Measurements from ENCODE around the gene PEA15.

Gene PEA15

DNA sequence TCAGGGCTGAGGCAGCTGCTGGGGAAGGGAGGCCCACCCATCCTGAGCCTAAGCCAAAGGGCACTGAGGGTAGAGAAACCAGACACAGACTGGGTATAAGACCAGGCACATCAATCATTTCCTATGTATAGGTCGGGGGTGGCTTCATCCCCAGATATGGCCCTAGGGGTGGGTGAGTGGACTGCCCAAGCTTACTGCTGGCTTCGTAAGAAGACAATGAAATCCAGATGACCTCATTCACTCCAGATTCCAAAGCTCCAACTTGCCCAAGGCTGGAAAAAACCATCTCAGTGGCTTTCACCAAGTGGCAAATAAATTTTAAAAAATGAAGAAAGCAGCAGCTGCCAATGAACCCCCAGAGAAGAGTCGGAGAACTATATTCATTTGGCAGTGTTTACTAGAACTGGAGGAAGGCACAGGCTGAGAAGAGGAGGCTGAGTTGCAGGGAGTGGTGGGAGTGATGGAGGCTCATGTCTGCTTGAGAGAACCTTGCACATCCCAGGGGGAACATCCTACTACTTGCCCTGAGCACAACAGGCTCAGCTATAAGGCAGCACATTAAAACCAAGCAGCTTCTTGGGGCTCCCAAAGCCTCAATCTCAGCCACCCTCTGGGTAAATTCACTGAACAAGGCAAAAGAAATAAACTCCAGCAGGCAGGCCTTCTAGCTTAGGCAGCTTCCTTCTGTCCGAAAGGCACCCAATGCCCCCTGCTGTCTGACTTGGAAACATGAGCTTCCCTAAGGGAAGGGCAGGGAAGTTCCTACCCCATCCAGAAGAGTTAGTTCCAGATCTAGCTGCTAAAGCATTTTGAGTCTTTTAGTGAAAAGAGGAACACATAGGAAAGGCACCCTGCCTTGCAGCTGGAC, 14.1 kb downstream of the PEA15 start:
- Histone ChIP-seq H3K79me1 (replicated peaks; ENCODE audit: low read length, poor library complexity, severe bottlenecking) (peaks cover 6% of the 10 kb centered on the region), H3K4me3 (ENCODE audit: insufficient read depth in 1 of 2, low read depth in 1 of 2, low read length in 2 of 2) (peak overlapping the region in 1 of 2 experiments; percentile 9), H3K27ac (ENCODE audit: low read length, poor library complexity, severe bottlenecking) (peak overlapping the region; percentile 3), H3K9ac (ENCODE audit: low read length) (peak overlapping the region; percentile 75), H3K4ac (ENCODE audit: low read depth in 1 of 2, low read length in 2 of 2) (no peak overlapping the region), H3K23ac (ENCODE audit: low read length in 2 of 2) (no peak overlapping the region), H3K9me3 (ENCODE audit: control insufficient read depth, low read length) (no peaks in the 10 kb centered on the region), H4K91ac (ENCODE audit: low read length) (no peak overlapping the region), H2BK5ac (ENCODE audit: low read depth, low read length, poor library complexity, severe bottlenecking) (no peak overlapping the region), H4K8ac (ENCODE audit: low read length) (no peak overlapping the region), H3K18ac (ENCODE audit: low read depth in 1 of 2, low read length in 2 of 2) (no peak overlapping the region), H2BK120ac (ENCODE audit: low read depth, low read length) (no peak overlapping the region), H3K4me2 (ENCODE audit: low read length, poor library complexity, severe bottlenecking) (no peak overlapping the region), H3K4me1 (ENCODE audit: control insufficient read depth, insufficient read depth, low read depth, low read length) (peaks cover 11% of the 10 kb centered on the region), H3K14ac (ENCODE audit: low read length in 2 of 2) (no peak overlapping the region), H3K27me3 (ENCODE audit: control insufficient read depth in 1 of 2, insufficient read depth in 1 of 2, low read length in 2 of 2) (no peaks in the 10 kb centered on the region), H2AFZ (ENCODE audit: low read depth, low read length) (no peak overlapping the region), H2BK12ac (ENCODE audit: low read length in 2 of 2) (no peak overlapping the region), H2BK15ac (ENCODE audit: low read depth, poor library complexity, severe bottlenecking) (no peak overlapping the region), H3K36me3 (ENCODE audit: control insufficient read depth in 1 of 2, insufficient read depth in 2 of 2, low read depth in 1 of 2, low read length in 2 of 2) (peaks cover 31 to 92% of the 10 kb centered on the region in 2 experiments), H2AK5ac (ENCODE audit: low read length, severe bottlenecking) (peak overlapping the region; percentile 49)
- DNase-seq: peak; percentile 80
- WGBS: 53% methylated on average over 4 of the region's 4 CpGs

DNA sequence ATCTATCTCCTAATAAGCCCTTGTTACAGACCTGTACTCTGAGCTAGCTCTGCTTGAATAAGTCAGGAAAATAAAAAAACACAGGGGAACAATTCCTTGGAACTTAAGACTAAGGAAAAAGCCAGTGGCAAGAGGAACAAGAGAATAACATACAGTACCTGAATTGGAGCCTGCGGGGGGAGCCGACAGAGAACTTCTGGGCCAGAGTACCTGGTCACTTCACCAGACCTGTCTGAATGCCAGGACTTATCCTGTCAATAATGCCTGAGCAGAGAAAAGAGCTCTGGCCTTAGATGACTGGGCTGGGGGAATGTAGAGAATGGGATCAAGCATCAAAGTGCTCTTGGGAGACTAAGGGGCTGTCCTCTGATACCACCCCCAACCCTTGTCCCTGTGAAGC, 15.1 kb downstream of the PEA15 start:
- Histone ChIP-seq H2AK5ac (ENCODE audit: low read length, severe bottlenecking) (no peak overlapping the region), H3K23ac (ENCODE audit: low read length in 2 of 2) (no peak overlapping the region), H2BK120ac (ENCODE audit: low read depth, low read length) (no peak overlapping the region), H4K8ac (ENCODE audit: low read length) (no peak overlapping the region), H3K27me3 (ENCODE audit: control insufficient read depth in 1 of 2, insufficient read depth in 1 of 2, low read length in 2 of 2) (no peaks in the 10 kb centered on the region), H3K4me3 (ENCODE audit: insufficient read depth in 1 of 2, low read depth in 1 of 2, low read length in 2 of 2) (no peak overlapping the region), H3K14ac (ENCODE audit: low read length in 2 of 2) (no peak overlapping the region), H3K36me3 (ENCODE audit: control insufficient read depth in 1 of 2, insufficient read depth in 2 of 2, low read depth in 1 of 2, low read length in 2 of 2) (peaks cover 33 to 92% of the 10 kb centered on the region in 2 experiments), H3K79me1 (replicated peaks; ENCODE audit: low read length, poor library complexity, severe bottlenecking) (peaks cover 8% of the 10 kb centered on the region), H4K91ac (ENCODE audit: low read length) (no peak overlapping the region), H3K9ac (ENCODE audit: low read length) (peak overlapping the region; percentile 75), H3K4ac (ENCODE audit: low read depth in 1 of 2, low read length in 2 of 2) (no peak overlapping the region), H2BK12ac (ENCODE audit: low read length in 2 of 2) (no peak overlapping the region), H3K4me1 (ENCODE audit: control insufficient read depth, insufficient read depth, low read depth, low read length) (peaks cover 11% of the 10 kb centered on the region), H3K4me2 (ENCODE audit: low read length, poor library complexity, severe bottlenecking) (no peak overlapping the region), H2BK5ac (ENCODE audit: low read depth, low read length, poor library complexity, severe bottlenecking) (peak overlapping the region; percentile 35), H3K18ac (ENCODE audit: low read depth in 1 of 2, low read length in 2 of 2) (no peak overlapping the region), H2BK15ac (ENCODE audit: low read depth, poor library complexity, severe bottlenecking) (no peak overlapping the region), H3K9me3 (ENCODE audit: control insufficient read depth, low read length) (no peaks in the 10 kb centered on the region), H3K27ac (ENCODE audit: low read length, poor library complexity, severe bottlenecking) (no peak overlapping the region), H2AFZ (ENCODE audit: low read depth, low read length) (no peak overlapping the region)
- WGBS: 96% methylated on average over 2 of the region's 2 CpGs
- no peak for DNase-seq

DNA sequence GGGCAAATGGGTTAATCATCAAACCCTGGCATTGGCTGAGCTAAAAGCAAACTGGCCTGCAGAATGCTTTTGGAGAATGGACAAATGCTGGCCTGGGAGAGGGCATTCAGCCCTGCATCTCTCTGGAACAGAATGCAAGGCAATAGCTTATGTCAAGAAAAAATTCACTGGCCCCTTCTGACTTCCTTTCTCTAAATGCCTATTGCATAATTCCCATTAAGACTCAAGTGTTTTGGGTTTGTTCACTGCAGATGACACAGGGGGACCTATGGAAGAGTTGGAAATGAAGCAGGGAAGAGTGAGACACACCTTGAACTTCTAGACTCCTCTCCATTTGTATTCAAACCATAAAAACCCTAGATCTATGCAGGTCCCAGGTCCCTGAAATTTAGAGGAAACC, 15.9 kb downstream of the PEA15 start:
- Histone ChIP-seq H3K79me1 (replicated peaks; ENCODE audit: low read length, poor library complexity, severe bottlenecking) (peaks cover 8% of the 10 kb centered on the region), H3K36me3 (ENCODE audit: control insufficient read depth in 1 of 2, insufficient read depth in 2 of 2, low read depth in 1 of 2, low read length in 2 of 2) (peaks cover 37 to 92% of the 10 kb centered on the region in 2 experiments), H3K27ac (ENCODE audit: low read length, poor library complexity, severe bottlenecking) (no peak overlapping the region), H3K9ac (ENCODE audit: low read length) (no peak overlapping the region), H3K9me3 (ENCODE audit: control insufficient read depth, low read length) (no peaks in the 10 kb centered on the region), H3K4ac (ENCODE audit: low read depth in 1 of 2, low read length in 2 of 2) (no peak overlapping the region), H2BK15ac (ENCODE audit: low read depth, poor library complexity, severe bottlenecking) (no peak overlapping the region), H3K4me1 (ENCODE audit: control insufficient read depth, insufficient read depth, low read depth, low read length) (peaks cover 11% of the 10 kb centered on the region), H3K14ac (ENCODE audit: low read length in 2 of 2) (no peak overlapping the region), H2BK5ac (ENCODE audit: low read depth, low read length, poor library complexity, severe bottlenecking) (no peak overlapping the region), H2BK12ac (ENCODE audit: low read length in 2 of 2) (no peak overlapping the region), H3K4me2 (ENCODE audit: low read length, poor library complexity, severe bottlenecking) (no peak overlapping the region), H3K23ac (ENCODE audit: low read length in 2 of 2) (no peak overlapping the region), H3K27me3 (ENCODE audit: control insufficient read depth in 1 of 2, insufficient read depth in 1 of 2, low read length in 2 of 2) (no peaks in the 10 kb centered on the region), H2BK120ac (ENCODE audit: low read depth, low read length) (no peak overlapping the region), H2AK5ac (ENCODE audit: low read length, severe bottlenecking) (no peak overlapping the region), H3K4me3 (ENCODE audit: insufficient read depth in 1 of 2, low read depth in 1 of 2, low read length in 2 of 2) (no peak overlapping the region), H4K91ac (ENCODE audit: low read length) (no peak overlapping the region), H2AFZ (ENCODE audit: low read depth, low read length) (no peak overlapping the region), H3K18ac (ENCODE audit: low read depth in 1 of 2, low read length in 2 of 2) (no peak overlapping the region), H4K8ac (ENCODE audit: low read length) (no peak overlapping the region)
- DNase-seq: peak; percentile 17

DNA sequence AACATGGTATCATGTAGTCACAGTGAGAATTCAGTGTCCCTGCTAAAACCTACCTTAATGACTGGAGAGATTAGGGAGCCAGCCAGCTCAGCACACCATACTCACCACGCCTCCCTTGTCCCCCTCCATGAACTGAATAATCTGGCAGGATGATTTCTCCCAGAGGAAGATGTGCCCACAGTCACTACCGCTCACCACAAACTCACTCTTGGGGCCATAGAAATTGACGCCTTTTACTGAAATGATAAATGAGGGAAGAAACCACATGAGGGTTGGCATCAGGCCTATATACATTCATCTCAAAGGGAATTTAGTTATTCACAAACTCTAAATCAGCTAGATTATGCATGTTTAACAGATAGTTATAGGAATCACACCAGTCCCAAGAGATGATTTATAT, 17.4 kb downstream of the PEA15 start:
- H2BK120ac ChIP-seq (ENCODE audit: low read depth, low read length): no peak overlapping the region
- no peak overlapping the region for H2BK15ac ChIP-seq (ENCODE audit: low read depth, poor library complexity, severe bottlenecking)
- WGBS: 100% methylated on average over 1 of the region's 3 CpGs

More for the DNA sequence above, 17.4 kb downstream of the PEA15 start:
- peaks cover 33 to 93% of the 10 kb centered on the region in 2 experiments for H3K36me3 ChIP-seq (ENCODE audit: control insufficient read depth in 1 of 2, insufficient read depth in 2 of 2, low read depth in 1 of 2, low read length in 2 of 2)
- H3K23ac ChIP-seq (ENCODE audit: low read length in 2 of 2): no peak overlapping the region
- no peak overlapping the region for H2AK5ac ChIP-seq (ENCODE audit: low read length, severe bottlenecking)
- H3K14ac ChIP-seq (ENCODE audit: low read length in 2 of 2): no peak overlapping the region
- no peak overlapping the region for H2AFZ ChIP-seq (ENCODE audit: low read depth, low read length)
- no peak overlapping the region for H4K91ac ChIP-seq (ENCODE audit: low read length)
- H3K18ac ChIP-seq (ENCODE audit: low read depth in 1 of 2, low read length in 2 of 2): no peak overlapping the region
- no peak overlapping the region for H2BK12ac ChIP-seq (ENCODE audit: low read length in 2 of 2)
- H3K27me3 ChIP-seq (ENCODE audit: control insufficient read depth in 1 of 2, insufficient read depth in 1 of 2, low read length in 2 of 2): no peaks in the 10 kb centered on the region
- no peak overlapping the region for H3K9ac ChIP-seq (ENCODE audit: low read length)
- DNase-seq: no peak
- no peak overlapping the region for H3K4me2 ChIP-seq (ENCODE audit: low read length, poor library complexity, severe bottlenecking)
- no peak overlapping the region for H3K4ac ChIP-seq (ENCODE audit: low read depth in 1 of 2, low read length in 2 of 2)
- H3K4me3 ChIP-seq (ENCODE audit: insufficient read depth in 1 of 2, low read depth in 1 of 2, low read length in 2 of 2): no peak overlapping the region
- no peak overlapping the region for H4K8ac ChIP-seq (ENCODE audit: low read length)
- no peak overlapping the region for H2BK5ac ChIP-seq (ENCODE audit: low read depth, low read length, poor library complexity, severe bottlenecking)
- no peak overlapping the region for H3K27ac ChIP-seq (ENCODE audit: low read length, poor library complexity, severe bottlenecking)
- peaks cover 8% of the 10 kb centered on the region for H3K4me1 ChIP-seq (ENCODE audit: control insufficient read depth, insufficient read depth, low read depth, low read length)
- peaks cover 5% of the 10 kb centered on the region for H3K79me1 ChIP-seq (replicated peaks; ENCODE audit: low read length, poor library complexity, severe bottlenecking)
- H3K9me3 ChIP-seq (ENCODE audit: control insufficient read depth, low read length): no peaks in the 10 kb centered on the region

Measured in mesenchymal stem cell (in vitro differentiated cells and primary cell).